NCI-H510A (cell line): Measurements from ENCODE around the gene MCRIP2.

Experiments used
- DNase-seq: peaks from one replicate; lab custom pipeline; 2025; lab: John Stamatoyannopoulos, UW

MCRIP2 gene

DNA sequence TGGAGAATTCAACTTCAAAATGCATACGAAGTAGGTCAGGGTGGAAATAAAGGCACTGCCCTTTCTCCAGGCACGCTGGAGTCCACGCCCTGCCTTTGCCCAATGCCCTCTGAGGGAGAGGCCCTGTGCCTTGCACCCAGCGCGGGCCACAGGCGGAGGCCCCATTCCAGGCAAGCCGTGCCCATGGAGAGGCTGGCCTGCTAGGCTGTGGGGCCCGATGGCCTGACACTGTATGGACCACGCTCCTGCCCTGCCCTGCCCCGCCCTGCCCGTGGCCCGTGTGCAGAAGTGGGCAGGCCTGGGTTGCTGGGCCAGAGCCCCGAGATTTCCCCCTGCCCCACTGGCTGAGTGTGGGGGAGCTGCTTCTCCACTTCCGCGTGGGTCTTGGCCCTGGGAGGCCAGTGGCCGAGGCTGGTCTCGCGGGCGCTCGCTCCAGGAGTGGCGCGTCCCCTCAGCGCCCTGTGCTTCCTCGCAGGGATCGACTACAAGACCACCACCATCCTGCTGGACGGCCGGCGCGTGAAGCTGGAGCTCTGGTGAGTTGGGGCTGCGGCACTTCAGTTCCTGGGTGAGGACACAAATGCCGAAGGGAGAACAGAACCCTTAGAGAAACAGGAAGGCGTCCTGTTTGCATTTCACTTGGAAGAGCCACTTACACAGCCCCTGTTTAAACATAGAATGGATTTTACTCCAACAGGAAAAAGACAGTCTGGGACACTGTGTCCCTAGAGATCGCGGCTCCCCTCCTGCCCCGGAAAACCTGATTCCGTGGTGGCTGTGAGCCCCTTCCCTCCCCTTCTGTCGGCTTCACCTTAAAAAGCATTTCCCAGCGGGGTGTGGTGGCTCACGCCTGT is 24.7 kb upstream of the MCRIP2 start:
- no peak for DNase-seq

DNA sequence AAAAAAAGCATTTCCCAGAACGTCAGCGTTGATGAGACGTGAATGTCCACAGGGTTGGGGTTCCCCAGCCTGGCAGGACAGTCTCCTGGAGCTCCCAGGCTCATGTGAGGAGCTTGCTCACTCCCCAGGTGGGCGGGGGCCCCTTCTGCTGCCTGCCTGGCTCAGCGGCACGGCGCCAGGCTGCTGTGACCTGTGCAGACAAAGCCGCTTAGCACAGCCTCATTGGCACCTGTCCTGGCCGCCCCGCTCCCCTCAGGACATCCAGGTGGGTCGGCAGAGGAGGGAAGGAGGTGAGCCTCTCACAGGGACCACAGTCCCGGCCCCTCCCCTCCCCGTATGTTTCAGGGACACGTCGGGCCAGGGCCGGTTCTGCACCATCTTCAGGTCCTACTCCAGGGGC is 23.8 kb upstream of the MCRIP2 start:
- no peak for DNase-seq

DNA sequence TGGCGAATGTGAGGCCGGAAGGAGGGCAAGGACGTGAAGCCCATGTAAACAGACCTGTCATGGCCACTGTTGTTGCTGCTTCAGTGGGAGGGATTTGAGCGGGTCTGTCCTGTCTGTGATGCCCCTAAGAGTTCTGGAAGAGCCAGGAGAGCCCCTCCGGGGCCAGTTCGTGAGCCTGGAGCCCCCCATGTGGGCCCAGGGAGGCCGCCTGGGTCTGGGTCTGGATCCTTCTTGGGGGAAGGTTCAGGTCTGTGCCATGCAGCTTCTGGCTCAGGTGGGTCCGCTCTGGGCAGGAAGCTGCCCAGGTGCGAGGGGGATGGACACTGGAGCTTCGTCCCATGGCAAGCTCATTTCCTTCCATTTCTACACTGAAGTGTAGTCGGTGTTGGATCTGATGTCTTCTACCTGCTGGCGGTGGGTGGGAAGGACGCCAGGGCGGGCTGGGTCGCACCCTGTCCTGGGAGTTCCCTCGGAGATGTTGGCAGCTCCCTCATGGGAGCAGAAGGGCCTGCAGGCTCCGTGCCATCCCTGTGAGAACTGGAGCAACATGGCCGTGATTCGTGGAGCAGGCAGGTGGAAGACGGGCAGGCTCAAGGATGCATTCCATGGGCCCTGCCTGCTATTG is 22.0 kb upstream of the MCRIP2 start:
- DNase-seq: no peak

DNA sequence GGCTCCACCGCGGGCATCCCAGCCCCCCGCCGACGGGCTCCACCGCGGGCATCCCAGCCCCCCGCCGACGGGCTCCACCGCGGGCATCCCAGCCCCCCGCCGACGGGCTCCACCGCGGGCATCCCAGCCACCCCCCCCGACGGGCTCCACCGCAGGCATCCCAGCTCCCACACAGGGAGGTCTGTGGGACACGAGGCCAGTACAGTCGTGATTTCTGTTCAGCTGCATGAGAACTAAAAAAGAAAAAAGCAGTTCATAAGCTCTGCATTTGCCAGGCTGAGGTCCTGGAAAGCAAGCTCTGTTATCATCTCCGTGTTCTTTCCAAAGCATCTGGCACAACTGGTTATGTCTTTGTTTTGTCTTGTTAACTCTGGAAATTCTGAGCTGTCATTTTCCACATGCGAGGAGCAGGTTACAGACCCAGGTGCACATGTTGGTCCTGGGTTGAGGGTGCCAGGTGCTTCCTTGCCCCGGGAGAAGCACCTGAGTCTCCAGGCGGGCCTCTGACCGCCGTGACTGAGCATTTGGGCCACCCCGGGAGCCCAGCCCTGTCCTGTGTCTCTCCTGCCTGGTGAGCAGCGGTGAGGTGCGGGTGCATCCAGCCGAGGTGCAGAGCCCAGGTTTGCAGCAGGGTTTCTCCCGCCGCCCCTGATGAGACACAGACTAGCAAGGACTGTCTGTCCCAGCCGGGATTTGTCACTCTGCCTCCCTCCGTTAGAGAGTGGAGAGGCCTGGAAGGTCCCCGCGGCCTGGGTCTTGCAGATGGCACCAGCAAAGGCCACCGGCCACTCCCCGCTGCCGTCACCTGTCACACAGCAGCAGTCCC is 20.7 kb upstream of the MCRIP2 start:
- no peak for DNase-seq

DNA sequence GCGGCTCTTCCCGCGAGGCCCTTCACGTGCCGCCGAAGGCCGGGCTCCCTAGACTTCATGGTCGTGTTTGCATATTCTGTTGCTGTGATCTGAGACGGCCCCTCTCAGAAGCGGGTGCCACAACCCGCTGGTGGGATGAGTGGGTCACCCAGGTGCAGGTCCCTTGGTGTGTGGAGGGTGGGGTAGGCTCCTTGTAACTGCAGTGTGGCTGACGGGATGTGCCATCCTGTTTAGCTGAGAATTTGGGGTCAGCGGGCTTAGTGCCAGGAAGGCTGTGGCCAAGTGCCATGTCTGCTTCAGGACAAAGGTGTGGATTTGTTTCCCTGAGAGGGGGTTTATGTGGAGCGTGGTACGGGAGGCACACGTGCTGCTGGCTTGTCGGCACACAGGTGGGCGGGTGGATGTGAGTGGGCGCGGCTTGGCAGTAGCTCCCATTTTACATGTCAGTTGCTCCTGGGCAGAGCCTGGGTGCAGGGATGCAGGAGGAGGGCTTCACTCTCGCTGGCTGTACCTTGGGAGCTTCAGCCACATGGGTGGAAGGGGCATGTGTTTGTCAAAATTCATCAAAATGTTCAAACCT is 20.0 kb upstream of the MCRIP2 start:
- no peak for DNase-seq

DNA sequence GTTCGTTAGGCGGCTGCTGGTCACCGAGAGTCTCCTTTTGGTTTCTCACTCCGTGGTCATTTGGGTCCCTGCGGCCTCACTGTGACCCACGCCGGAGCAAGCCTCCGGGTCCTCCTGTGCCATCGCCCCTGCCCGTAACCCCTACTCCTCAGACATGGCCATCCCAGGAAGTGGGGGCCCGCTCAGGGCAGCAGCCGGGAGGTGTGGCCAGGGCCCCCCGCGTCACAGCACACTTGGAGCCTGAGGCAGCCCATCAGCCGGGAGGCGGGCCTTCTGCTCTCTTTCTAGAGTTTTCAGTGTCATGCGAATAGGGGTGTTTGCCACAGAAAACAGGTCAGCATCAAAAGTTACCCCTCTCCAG is 18.7 kb upstream of the MCRIP2 start:
- DNase-seq: no peak

DNA sequence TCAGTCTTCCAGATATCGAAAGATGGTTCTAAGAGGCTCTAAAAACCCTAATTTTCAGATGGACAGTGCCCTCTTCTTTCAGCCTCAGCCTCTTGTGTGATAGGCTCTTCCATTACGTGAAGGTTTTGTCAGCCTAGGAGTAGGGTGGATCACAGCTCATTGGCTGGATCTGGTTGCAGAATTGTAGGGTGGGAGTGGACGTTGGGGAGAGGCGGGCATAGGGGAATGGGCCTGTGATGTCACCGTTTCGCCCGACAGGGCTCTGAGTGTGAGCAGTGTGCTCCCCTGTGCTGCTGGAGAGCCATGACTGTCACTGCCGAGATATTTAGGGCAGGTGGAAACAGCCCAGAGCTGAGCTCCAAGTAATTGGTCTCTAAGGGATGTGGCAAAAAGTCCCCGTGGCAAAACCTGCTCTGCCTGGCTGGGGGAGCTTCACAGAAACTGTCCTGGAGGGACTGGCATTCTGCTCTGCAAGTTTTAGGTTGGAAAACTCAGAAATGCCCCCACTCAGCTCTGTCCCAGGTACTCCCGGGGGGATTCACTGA is 17.0 kb upstream of the MCRIP2 start:
- no peak for DNase-seq

DNA sequence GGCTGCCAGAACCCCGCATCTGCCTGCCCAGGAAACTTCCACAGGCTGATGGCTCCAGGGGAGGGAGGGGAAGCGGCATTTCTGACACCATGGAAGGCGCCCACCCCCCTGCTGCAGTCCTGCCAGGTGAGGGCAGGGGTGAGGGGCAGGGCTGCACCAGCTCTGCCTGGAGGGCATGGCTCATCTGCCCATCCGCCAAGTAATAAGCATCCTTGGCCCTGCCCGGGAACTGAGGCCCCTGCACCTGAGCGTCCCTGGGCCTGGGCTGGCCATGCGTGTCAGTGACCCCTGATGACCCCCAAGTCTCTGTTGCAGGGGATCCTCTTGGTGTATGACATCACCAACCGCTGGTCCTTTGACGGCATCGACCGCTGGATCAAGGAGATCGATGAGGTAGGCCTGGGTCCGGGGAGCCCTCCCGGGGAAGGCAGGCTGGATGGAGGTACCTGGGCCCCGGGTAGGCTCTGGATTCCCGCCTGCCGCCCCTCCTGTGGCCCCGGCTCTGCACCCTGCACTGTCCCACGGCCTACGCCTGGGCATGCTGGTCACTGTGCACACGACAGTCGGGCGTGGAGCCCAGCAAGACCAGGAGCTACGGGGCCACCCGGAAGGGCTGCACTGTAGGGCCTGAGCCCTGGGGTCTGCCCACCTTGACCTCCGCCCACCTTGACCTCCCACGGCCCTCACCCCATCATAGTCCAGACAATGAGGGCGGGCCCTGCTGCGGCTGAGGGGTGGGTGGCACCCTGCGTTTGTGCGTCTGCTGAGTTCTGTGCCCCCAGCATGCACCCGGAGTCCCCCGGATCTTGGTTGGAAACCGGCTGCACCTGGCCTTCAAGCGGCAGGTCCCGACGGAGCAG is 16.3 kb upstream of the MCRIP2 start:
- no peak for DNase-seq

DNA sequence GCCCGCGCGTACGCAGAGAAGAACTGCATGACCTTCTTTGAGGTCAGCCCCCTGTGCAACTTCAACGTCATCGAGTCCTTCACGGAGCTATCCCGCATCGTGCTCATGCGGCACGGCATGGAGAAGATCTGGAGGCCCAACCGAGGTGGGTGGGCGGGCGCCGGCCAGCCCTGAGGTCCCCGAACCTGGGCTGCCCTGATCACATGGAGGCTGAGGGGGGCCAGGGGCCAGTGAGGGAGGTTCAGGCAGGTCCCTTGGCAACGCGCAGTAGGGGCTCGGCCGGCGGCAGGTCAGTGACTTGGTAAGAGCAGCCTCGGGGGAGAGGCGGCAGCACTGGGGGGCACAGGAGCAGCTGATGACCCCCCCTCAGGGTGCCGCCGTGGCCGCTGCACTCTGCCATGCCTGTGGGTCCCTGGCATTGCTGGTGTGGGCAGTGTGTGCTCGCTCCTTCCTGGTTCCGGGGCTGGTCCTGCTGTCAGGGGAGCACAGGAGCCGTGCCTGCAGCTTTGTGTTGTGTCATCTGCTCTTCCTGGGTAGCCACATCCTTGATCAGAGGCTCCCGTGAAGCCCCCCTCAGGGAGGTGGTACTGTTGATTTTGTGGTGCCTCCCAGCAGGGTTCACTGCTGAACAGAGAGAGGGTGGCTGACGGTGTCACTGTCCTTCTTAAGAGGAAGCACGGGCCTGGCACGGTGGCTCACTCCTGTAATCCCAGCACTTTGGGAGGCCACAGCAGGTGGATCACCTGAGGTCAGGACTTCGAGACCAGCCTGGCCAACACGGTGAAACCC is 15.5 kb upstream of the MCRIP2 start:
- DNase-seq: no peak

DNA sequence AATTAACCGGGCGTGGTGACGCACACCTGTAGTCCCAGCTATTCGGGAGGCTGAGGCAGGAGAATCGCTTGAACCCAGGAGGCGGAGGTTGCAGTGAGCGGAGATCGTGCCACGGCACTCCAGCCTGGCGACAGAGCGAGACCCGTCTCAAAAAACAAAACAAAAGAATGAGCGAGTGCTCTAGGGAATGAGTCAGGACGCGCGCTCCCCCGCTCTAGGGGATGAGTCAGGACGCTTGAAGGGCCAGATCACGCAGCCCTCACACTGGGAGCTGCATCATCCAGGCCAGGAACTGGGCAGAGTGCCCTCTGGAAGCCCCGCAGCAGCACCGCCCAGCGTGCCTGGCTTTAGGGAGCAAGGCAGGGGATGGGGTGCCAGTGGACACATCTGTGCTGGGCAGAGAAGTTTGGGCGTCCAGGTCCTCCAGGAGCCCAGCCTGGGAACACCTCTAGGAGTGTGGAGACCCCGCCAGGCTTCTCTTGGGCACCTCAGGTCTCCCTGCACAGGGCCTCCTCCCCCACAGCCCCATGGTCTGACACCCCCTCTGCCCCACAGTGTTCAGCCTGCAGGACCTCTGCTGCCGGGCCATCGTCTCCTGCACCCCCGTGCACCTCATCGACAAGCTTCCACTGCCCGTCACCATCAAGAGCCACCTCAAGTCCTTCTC is 14.7 kb upstream of the MCRIP2 start:
- no peak for DNase-seq

DNA sequence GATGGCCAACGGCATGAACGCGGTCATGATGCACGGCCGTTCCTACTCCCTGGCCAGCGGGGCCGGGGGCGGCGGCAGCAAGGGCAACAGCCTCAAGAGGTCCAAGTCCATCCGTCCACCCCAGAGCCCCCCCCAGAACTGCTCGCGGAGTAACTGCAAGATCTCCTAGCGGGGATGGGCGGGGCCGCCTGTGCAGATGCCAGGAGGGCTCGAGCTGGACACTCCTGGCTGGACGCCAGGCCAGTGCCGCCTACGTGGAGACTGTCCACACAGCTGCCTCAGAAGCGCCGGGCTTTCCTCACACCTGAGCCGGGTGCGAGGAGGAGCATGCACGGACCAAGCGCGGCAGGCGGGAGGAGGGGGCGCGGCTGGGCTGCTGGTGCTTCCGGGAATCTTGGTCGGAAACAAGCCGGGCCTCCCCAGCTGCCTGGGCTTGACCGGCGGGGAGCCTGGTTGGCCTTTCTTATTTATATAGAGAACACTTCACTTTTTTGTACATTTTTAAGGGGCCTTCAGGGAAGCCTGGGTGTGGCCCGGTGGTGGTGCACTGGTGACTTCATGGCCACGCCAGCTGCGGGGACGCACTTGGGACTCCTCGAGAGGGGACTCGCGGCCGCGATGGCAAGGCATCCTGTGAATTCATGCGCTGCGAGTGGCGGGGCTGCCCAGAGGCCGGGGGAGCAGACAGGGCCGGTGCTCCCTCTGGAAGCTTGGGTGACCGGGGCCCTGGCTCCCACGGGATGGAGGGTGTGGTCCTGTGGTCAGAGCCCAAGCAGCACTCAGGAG is 14.0 kb upstream of the MCRIP2 start:
- DNase-seq: no peak

DNA sequence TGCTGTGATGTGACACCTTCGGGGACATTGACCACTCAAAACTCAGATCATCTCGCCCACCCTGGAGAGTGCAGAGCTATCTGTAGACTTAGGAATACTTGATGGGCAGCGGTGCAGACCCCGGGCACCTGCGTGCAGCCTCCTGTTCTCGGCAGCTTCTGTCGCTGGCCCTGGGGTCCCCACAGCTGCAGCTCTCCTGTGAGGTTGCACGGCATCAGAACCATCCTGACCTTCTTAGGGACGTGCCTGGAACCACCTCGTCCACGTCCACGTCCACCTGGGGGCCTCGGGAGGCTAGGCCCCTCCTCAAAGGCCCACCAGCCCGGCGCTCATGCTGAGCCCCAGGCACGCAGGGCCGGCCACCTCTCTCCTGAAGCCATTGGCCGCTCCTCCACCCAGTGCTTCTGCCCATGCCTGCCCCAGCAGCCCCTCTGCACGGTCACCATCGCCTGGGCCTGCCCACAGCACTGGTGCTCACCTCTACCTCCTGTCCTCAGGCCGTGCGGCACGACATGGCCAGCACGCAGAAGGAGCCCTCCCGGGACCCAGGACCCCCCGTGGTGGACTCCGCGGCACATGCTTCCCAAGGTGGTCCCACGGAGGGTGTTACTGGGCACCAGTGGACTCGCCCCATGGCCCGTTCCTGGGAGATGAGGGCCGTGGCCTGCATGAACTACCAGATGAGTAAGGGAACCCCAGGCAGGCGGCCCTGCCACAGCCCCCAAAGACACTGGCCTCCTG is 13.1 kb upstream of the MCRIP2 start:
- DNase-seq: no peak

DNA sequence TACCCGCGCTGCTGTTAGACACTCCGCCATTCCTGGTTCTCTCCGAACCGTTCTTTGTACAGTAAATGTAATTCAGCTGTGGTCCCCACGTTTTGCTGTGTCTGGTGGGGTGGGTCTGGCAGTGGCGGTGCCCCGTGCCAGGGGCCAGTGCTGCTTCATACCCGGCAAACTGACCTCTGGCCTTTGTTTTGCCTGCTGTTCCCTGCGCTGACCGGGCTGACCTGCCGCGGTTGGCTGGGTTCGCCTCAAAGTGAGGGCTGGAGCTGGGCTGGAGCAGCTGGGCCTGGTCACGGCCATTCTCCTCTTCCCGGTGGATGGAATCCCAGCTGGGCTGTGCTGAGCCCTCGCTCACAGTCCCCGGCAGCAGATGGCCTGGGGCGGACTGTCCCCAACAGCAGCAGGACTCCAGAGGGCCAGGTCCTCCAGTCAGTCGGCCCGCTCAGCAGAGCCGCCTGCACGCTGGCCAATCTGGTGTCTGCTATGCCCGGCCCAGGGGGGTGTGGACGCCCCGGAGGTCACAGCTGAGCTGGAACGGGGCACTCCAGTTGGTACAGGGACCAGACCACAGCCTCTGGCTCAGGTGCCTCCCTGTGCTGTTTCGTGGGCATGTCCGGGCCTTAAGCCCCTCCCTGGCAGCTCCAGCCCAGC is 12.3 kb upstream of the MCRIP2 start:
- no peak for DNase-seq

DNA sequence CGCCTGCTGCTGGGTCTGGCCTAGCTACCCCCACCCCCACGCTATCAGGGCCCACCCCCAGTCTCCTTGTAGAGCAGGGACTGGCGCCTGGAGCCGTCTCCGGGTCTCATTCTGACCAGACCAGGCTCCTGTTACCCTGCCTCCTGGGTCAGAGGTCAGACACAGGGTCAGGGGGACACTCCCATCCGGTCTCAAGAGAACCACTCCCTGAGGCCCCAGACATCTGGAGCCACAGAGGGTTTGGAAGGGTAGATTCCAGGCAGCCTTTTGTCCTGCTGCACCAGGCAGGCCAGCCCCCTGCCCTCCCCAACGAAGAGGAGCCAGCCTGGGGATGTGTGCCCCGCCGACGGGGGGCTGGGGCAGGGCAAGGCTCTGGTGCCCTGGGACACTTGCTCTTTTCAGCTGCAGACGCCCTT is 11.8 kb upstream of the MCRIP2 start:
- DNase-seq: no peak

DNA sequence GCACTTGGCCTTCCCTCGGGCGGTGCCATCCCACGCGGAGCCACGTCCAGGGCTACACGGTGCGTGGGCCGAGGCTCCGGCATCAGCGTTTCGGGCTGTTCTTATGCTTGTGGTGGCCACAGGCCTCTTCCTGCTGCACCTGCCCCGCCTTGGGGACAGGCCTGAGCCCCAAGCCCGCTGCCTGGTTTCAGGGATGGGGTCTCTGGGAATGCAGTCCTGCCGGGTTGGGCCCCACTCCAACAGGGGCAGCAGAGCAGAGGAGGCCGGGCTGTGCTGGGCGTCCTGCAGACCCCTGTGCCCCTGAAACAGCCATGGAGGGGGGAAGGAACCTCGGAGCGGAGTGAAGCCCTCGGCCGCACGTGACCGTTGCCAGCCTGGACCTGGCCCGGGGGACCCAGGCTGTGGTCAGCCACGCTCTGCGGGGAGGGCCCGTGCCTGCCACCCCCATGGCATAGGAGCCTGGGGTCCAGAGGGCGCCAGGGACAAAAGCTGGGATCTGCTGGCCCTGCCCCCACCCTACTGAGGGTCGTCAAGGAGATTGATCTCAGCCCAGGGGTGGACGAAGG is 11.3 kb upstream of the MCRIP2 start:
- DNase-seq: no peak

DNA sequence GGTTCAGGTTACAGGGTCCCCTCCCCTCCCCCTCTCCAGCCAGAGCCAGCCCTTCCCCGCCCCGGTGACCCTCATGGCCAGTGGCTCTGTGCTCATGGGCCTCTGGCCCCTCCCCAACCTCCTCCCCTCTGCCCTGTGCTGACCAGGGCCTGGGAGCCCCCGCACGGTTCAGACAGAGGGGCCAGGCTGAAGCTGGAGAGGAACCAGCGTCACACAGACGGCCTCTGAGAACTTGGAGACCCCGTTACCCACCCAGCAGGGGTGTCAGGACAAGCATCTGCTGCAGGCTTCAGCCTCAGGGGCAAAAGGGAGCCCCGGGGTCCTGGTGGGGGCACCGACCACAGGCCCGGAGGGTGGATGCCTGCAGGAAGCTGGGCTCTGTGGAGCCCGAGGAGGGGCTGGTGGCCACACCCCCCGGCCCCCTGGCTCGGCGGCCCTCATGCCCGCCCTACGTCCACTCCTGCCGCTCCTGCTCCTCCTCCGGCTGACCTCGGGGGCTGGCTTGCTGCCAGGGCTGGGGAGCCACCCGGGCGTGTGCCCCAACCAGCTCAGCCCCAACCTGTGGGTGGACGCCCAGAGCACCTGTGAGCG is 10.7 kb upstream of the MCRIP2 start, which contains the start of gene WFIKKN1:
WFIKKN1 (plus strand) TSS at position 171 of the 591 bp plus-strand sequence; CDS start at position 440, 269 bp downstream.
- DNase-seq: no peak

DNA sequence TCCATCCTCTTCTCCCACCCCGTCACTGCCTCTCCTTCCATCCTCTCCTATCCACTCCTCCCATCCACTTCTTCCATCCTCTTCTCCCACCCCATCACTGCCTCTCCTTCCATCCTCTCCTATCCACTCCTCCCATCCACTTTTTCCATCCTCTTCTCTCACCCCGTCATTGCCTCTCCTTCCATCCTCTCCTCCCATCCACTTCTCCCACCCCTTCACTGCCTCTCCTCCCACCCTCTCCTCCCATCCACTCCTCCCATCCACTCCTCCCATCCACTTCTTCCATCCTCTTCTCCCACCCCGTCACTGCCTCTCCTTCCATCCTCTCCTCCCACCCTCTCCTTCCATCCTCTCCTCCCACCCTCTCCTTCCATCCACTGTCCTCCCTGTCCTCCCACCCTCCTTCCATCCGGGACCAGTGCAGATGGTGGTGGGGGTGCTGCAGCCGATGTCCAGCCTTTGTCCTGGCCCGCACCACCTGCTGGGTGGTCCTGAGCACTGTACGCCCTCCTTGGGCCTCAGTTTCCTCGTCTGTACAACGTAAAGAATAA is 9.7 kb upstream of the MCRIP2 start:
- DNase-seq: no peak
